Ovary (tissue), 9 donors: ENCODE results near the gene SLC13A4. TPM values are rescaled to one million over a fixed set of nuclear protein-coding genes. Genes with fewer than 3 reads are reported as not detected.
"Not testable (repeated sequence)": the region's sequence is repeated elsewhere in the genome, so short reads cannot be mapped to it uniquely, and the experiment has no call there.

Source experiments
- DNase-seq, 5 donors: peaks; one replicate each; pipeline ENCODE4 v3.0.0-alpha.2; 2019 to 2020
- H3K27ac ChIP-seq, 2 donors: fragments of 200-600 bp; one replicate each; pipeline versions ENCODE4 v1.5.1 to v1.8.0; 2019 to 2022
- H3K27me3 ChIP-seq: fragments of 200-600 bp; one replicate; pipeline ENCODE4 v1.8.0; 2022
- H3K36me3 ChIP-seq: fragments of 200-600 bp; sonication (generic); one replicate; pipeline ENCODE4 v1.5.1; 2019
- H3K4me1 ChIP-seq: one replicate; pipeline ENCODE4 v1.8.1; 2013; ENCODE audit warnings: mild to moderate bottlenecking, moderate library complexity; ENCODE audit not compliant: insufficient read depth
- H3K4me3 ChIP-seq: fragments of 200-600 bp; sonication (generic); one replicate; pipeline ENCODE4 v1.5.1; 2017
- H3K9me3 ChIP-seq, 2 donors: fragments of 200-600 bp in 1 of 2; sonication (generic) in 1 of 2; one replicate each; pipeline versions ENCODE4 v1.5.1 to v1.8.1; 2013 to 2019; ENCODE audit warnings: mild to moderate bottlenecking in 1 of 2, moderate library complexity in 1 of 2
- EP300 ChIP-seq: sonication (generic); formaldehyde crosslinking; IDR thresholded peaks from one replicate; pipeline ENCODE4 v1.6.1; 2017; ENCODE audit warnings: antibody characterized with exemption
- POLR2A ChIP-seq: fragments of 450-650 bp; IDR thresholded peaks from one replicate; pipeline ENCODE4 v1.6.1; 2017; ENCODE audit warnings: antibody characterized with exemption, mild to moderate bottlenecking, moderate library complexity
- WGBS, 3 donors: extraction: QIAGEN DNeasy Blood & Tissue Kit in 1 of 3; methylation state at CpG; one replicate each; pipeline versions ENCODE4 v1.1.5 to v1.1.7; 2013 to 2017; 5-methylcytosine and 5-hydroxymethylcytosine counted together
- intact Hi-C, 4 donors: fragments of 100-400 bp; cut with DNase I; formaldehyde crosslinking; loops; one replicate each; pipeline versions ENCODE4 v1.11.0 to v1.15.1; 2022 to 2023
- polyA plus RNA-seq, 2 donors: library from polyadenylated mRNA; stranded (reverse); fragments of 200-250 nt in 1 of 2; fragments of 350-450 nt in 1 of 2; fragmentation: Illumina TruSeq in 1 of 2; extraction: RNeasy Lipid Tissue Mini Kit (QIAGEN cat#74804) in 1 of 2; gene quantifications; one replicate each; pipeline ENCODE4 v1.2.3, GENCODE V29; 2013 to 2014
- total RNA-seq, 7 donors: library from RNA; depleted of rRNA in 2 of 7; stranded (reverse); fragments of >200 nt in 2 of 7; fragmentation: NEBNext Ultra II Directional in 3 of 7; extraction: Animal tissue kit (Norgen Biotek cat#: 25700) in 3 of 7; gene quantifications; one replicate each; pipeline versions ENCODE4 v1.1.0 to v1.2.4, GENCODE V29; 2016 to 2023
- TF ChIP-seq, protein P1 (sequence below), 3 donors: fragments of 450-650 bp in 2 of 3; fragments of 200-600 bp in 1 of 3; IDR thresholded peaks; one replicate each; pipeline versions ENCODE4 v1.5.1 to v1.8.0; 2016 to 2022; ENCODE audit warnings: antibody characterized with exemption in 3 of 3, mild to moderate bottlenecking in 1 of 3
- donor health status: DM: no; HTN: no; CAD: no; lungs with moderate emphysema.
- donor health status: DM: no; HTN: no; CAD: no.
- donor health status: Bipolar disorder and iron deficiency.
- donor health status: DM: yes; HTN: yes; CAD: no.
- donor health status: DM: no; HTN: no; CAD: no.
- donor health status: DM: yes; HTN: yes; CAD: no.

The SLC13A4 gene
- total and polyA plus RNA-seq, 9 donors, result 0.07 to 0.57 (median 0.18) TPM; not detected in 6

DNA sequence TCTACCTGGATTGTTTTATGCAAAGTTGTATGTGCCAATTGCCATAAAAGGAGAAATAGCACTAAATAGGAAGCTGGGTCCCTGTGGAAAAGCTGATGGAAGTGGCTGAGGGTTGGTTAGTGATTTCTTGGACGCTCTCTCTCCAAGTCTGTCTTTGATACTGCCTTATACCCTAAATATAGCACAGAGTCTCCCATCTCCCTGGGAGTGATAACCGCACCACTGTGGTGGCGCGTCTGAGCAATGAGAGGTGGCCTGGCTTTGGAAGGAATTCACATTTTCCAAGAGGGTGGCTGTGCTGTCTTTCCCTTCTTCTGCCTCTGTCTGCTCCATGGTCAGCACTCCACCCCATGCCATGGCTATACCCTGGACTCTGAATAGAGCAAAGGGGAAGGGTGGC lies 34.4 kb downstream of the SLC13A4 start:
- no peaks in the 10 kb centered on the region for H3K27me3 ChIP-seq
- no peak for TF ChIP-seq EP300
- TF ChIP-seq, protein P1, sequence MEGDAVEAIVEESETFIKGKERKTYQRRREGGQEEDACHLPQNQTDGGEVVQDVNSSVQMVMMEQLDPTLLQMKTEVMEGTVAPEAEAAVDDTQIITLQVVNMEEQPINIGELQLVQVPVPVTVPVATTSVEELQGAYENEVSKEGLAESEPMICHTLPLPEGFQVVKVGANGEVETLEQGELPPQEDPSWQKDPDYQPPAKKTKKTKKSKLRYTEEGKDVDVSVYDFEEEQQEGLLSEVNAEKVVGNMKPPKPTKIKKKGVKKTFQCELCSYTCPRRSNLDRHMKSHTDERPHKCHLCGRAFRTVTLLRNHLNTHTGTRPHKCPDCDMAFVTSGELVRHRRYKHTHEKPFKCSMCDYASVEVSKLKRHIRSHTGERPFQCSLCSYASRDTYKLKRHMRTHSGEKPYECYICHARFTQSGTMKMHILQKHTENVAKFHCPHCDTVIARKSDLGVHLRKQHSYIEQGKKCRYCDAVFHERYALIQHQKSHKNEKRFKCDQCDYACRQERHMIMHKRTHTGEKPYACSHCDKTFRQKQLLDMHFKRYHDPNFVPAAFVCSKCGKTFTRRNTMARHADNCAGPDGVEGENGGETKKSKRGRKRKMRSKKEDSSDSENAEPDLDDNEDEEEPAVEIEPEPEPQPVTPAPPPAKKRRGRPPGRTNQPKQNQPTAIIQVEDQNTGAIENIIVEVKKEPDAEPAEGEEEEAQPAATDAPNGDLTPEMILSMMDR (IDR thresholded peaks at IDR 0.05), result no peak
- TF ChIP-seq POLR2A, result no peak
- H3K9me3 ChIP-seq, result no peaks in the 10 kb centered on the region
- no peaks in the 10 kb centered on the region for H3K36me3 ChIP-seq
- no peak overlapping the region for H3K27ac ChIP-seq
- 85 to 92% (median 91%) methylated on average over 4 of the region's 4 CpGs for WGBS, 3 donors
- H3K4me3 ChIP-seq, result no peak overlapping the region
- H3K4me1 ChIP-seq, result no peaks in the 10 kb centered on the region
- DNase-seq, result no peak
- intact Hi-C loops, result no loop called here

DNA sequence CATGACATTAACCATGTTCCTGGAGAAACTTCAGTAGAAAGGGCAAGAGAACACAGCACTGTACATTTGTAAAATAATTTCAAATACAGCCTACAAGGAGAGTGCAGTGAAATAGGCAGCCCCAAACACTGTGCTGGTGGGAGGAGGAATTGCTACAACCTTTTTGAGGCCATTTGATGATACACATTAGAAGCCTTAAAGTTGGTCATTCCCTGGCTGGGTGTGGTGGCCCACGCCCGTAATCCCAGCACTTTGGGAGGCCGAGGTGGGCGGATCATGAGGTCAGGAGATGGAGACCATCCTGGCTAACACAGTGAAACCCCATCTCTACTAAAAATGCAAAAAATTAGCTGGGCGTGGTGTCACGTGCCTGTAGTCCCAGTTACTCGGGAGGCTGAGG lies 35.4 kb downstream of the SLC13A4 start:
- H3K4me1 ChIP-seq, H3K27me3 ChIP-seq, H3K9me3 ChIP-seq, DNase-seq, H3K27ac ChIP-seq, H3K36me3 ChIP-seq, intact Hi-C loops, H3K4me3 ChIP-seq: not testable (repeated sequence)
- 92 to 97% (median 95%) methylated on average over 7 of the region's 7 CpGs for WGBS, 3 donors

DNA sequence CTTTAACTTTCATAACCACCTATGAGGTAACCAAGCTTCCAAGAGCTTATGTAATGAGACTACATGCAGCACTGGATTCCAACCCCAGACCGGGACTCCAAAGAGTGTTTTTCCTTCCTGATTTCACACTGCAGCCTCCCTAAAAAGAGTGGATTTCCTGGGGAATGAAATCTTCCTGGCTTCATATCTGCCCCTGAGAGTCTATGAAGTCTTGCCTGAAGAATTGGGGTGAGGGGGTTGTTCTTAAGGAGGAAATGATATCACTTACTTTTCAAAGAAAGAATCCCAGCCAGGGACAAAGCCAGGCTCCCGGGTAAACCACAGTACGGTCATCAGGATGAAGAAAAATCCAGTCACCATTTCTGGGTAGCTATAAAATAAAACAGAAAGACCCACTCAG lies 35.9 kb downstream of the SLC13A4 start:
- WGBS, 3 donors, result 58 to 89% (median 85%) methylated on average over 3 of the region's 3 CpGs
- Histone ChIP-seq H3K4me3 (no peak overlapping the region), H3K27me3 (no peaks in the 10 kb centered on the region), H3K9me3 (no peaks in the 10 kb centered on the region), H3K4me1 (no peaks in the 10 kb centered on the region), H3K27ac (no peak overlapping the region), H3K36me3 (no peaks in the 10 kb centered on the region)
- no peak for DNase-seq
- TF ChIP-seq, protein P1 (IDR thresholded peaks at IDR 0.05), result no peak
- TF ChIP-seq EP300 (no peak), POLR2A (no peak)
- intact Hi-C loops, result no loop called here

DNA sequence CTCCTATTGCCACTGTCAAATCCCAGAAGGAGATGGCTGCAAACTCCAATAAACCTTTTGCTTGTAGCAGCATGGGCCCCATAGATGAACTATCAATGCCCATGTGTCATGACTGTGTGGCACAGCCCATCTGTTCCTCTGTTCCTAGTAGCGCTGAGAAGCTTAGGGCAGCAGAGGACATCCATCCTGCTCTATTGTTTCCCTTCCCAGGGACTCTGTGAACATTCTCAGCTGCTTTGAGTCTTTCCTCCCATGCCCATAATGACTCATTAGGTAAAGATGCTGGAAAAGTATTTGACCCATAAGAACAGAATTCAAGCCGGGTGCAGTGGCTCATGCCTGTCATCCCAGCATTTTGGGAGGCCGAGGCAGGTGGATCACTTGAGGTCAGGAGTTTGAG lies 37.4 kb downstream of the SLC13A4 start:
- no peaks in the 10 kb centered on the region for H3K36me3 ChIP-seq
- intact Hi-C loops, result no loop called here
- no peak overlapping the region for H3K27ac ChIP-seq
- no peaks in the 10 kb centered on the region for H3K27me3 ChIP-seq
- no peak overlapping the region for H3K4me3 ChIP-seq
- H3K4me1 ChIP-seq, result no peaks in the 10 kb centered on the region
- 79 to 89% (median 82%) methylated on average over 3 of the region's 3 CpGs for WGBS, 3 donors
- TF ChIP-seq EP300 (no peak), POLR2A (no peak)
- TF ChIP-seq, protein P1 (IDR thresholded peaks at IDR 0.05), result no peak
- H3K9me3 ChIP-seq, result no peaks in the 10 kb centered on the region
- no peak for DNase-seq

DNA sequence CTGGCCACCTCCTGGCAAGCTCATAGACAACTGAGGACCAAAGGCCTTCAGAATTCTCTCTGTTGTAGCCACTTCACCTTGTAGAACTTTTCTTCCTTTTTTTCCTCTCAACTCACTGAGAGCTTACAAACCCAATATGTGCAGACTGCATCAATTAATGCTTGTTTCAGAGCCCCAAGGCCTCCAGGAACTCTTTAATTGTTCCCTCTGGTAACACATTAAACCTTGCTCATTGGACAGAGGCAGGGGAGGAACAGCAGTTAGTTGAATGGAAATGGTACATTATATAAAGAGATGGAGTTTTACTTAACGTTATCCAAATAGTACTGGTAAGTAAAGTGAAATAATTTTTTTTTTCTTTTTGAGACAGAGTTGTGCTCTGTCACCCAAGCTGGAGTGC lies 40.5 kb downstream of the SLC13A4 start:
- TF ChIP-seq EP300 (no peak), POLR2A (no peak)
- H3K4me1 ChIP-seq, result peaks cover 1% of the 10 kb centered on the region
- 0 to 45% (median 25%) methylated on average over 1 of the region's 1 CpG for WGBS, 3 donors
- intact Hi-C loops, result no loop called here
- no peaks in the 10 kb centered on the region for H3K9me3 ChIP-seq
- no peak overlapping the region for H3K27ac ChIP-seq
- H3K4me3 ChIP-seq, result no peak overlapping the region
- no peak for DNase-seq
- no peaks in the 10 kb centered on the region for H3K27me3 ChIP-seq
- H3K36me3 ChIP-seq, result no peaks in the 10 kb centered on the region
